Omental fat pad (tissue), 4 donors: ENCODE results near the gene PPP3CA. TPM values are rescaled to one million over a fixed set of nuclear protein-coding genes. Genes with fewer than 3 reads are reported as not detected.

Experiments used
- ATAC-seq: fragments of 150-250 bp; one replicate; pipeline ENCODE4 v1.9.1; 2016; ENCODE audit warnings: mild to moderate bottlenecking, moderate library complexity; ENCODE audit not compliant: low FRiP score
- DNase-seq: peaks from one replicate; pipeline ENCODE4 v3.0.0-alpha.2; 2019; ENCODE audit warnings: low spot score
- CTCF ChIP-seq, 3 donors: fragments of 450-650 bp; IDR thresholded peaks; one replicate each; pipeline ENCODE4 v1.5.1; 2016 to 2017; ENCODE audit warnings: antibody characterized with exemption in 3 of 3, mild to moderate bottlenecking in 3 of 3, moderate library complexity in 2 of 3
- total RNA-seq, 4 donors: library from RNA; depleted of rRNA; stranded (reverse); fragments of >200 nt; gene quantifications; one replicate each; pipeline ENCODE4 v1.1.0, GENCODE V29; 2016

The PPP3CA gene
- total RNA-seq, 4 donors from 2014 or later: 29.8 to 56.6 (median 35.3) TPM

- ATAC-seq (peak; percentile 38), DNase-seq (peak; percentile 43)
- TF ChIP-seq CTCF (IDR thresholded peaks at IDR 0.05): no peak
Observed at GRCh38 chr4:101346351-101347266, 717 bp downstream of the PPP3CA start.

GRCh38 chr4:101345596-101346350 is 1.6 kb downstream of the PPP3CA start:
- DNase-seq (peak; percentile 36), ATAC-seq (no peak)
- no peak for TF ChIP-seq CTCF (IDR thresholded peaks at IDR 0.05)

GRCh38 chr4:101345271-101345595 is 2.1 kb downstream of the PPP3CA start:
- ATAC-seq (no peak), DNase-seq (no peak)
- TF ChIP-seq CTCF (IDR thresholded peaks at IDR 0.05): no peak

GRCh38 chr4:101339332-101339731 is 8.0 kb downstream of the PPP3CA start:
- ATAC-seq: no peak
- DNase-seq: no peak
- no peak for TF ChIP-seq CTCF (IDR thresholded peaks at IDR 0.05)

GRCh38 chr4:101337688-101338087 is 9.6 kb downstream of the PPP3CA start:
- no peak for TF ChIP-seq CTCF (IDR thresholded peaks at IDR 0.05)
- ATAC-seq (peak; percentile 57), DNase-seq (no peak)

GRCh38 chr4:101334963-101335572 is 12.3 kb downstream of the PPP3CA start:
- no peak for TF ChIP-seq CTCF (IDR thresholded peaks at IDR 0.05)
- DNase-seq: no peak
- ATAC-seq: no peak
